IPS-NIHi7 (cell line): ENCODE results near the gene CYP46A1.
A peak's percentile ranks its signal among the peaks of the same experiment; 100 is the strongest.

ENCODE experiments used
- DNase-seq: peaks from one replicate; pipeline ENCODE4 v3.0.0; 2012; ENCODE audit warnings: mixed read lengths; ENCODE audit errors: extremely low spot score

Gene CYP46A1

DNA sequence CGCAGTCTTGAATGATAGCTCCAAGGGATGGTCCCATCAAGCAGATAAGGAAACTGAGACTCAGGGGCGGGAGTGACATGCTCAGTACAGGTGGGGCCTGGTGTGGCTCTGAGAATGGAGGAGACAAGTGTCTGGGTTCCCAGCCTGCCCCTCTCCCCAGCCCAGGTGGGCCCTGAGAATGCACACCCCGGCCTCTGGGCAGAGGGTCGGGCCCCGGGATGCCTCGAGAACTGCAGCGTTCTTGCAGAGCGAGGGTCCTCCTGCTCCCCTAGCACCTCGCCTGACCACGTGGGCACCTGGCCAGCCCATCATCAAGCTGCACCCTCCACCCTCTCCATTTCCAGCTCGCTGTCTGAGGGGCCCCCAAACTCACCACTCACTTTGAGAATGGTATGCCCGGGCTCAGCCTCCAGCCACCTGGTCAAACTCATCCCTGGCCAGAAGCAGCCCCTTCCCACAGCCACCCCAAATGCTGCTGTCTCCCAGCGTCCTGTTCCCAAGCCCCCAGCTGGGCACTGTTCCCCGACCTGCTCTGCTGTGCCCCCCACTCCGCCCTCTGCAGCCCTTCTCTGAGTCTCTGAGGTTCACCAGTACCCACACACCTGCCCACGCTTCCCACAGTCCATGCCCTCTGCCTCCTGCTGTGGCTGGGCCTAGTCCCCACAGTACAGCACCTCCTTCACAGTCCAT is 44.3 kb downstream of the CYP46A1 start:
- no peak for DNase-seq

- DNase-seq, result no peak
These were observed 44.9 kb downstream of the CYP46A1 start for GRCh38 chr14:99728981-99729451.

GRCh38 chr14:99729991-99730875 is 46.1 kb downstream of the CYP46A1 start:
- peak; percentile 95 for DNase-seq

DNA sequence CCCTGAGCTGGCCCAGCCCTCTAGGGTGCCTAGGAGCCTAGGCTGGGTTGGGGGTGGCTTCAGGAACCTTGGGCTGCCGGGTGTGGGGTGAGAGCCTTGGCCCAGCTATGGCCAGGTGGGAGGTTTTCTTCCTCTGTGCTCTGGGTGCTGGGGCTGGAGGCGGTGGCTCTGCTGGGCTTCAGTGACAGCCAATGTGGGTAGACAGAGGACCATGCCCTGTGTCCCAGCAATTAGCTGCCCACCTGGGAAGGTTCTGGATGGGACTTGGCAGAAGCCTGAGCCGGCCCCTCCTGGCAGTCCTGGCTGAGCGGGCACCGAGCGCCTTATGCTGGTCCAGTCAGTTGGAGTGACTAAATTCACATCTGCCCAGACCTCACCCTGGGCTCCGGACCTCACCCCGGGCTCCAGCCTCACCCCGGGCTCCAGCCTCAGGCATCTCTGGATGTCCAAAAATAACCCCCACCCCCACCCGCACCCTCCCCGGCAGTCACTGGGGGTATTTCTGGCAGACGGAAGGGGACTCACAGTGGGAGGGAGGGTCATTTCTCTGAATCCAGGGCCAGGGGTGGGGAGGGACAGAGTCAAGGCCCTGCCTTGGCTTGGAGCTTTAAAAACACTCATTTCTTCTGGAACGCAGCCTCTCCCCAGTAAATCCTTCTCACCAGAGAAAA is 46.9 kb downstream of the CYP46A1 start:
- no peak for DNase-seq

DNA sequence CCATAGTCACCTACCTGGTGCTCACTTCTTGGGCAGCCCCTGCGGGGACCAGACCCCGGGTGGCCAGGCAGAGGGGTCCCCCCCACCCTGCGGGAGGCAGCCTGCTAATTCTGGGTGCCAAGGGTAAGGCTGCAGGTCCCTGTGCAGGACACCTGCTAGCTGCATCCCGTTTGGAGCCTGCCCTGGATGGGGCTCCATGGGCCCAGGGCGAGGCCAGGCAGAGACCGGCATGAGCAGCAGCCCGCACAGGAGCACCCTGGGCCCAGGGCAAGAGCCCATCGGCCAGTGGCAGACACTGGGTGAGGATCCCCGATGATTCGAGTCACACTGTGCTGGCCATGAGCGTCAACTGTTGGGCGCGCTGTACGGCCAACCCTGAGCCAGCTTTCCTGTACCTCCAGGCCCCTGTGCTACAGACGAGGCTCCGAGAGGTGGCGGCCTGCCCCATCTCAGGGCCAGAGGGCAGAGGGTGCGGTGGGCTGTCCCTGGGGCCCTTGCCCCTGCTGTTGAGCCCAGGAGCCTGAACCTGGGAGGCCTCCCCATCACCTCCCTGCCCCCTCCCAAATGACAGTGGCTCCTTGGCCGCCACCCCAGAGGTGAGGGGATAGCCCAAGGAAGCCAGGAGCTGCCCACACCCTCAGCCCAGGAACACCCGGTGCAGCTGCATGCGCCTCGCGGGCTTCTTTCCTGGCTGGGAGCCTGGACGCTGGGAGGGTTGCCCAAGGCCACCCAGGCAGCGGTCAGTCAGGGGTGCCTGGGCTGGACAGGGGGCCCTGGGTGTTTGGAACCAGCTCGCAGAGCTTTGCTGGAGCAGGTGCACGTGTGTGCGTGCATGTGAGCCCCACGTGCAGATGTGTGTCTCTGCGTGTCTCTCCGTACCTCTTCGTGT is 47.7 kb downstream of the CYP46A1 start:
- no peak for DNase-seq

DNA sequence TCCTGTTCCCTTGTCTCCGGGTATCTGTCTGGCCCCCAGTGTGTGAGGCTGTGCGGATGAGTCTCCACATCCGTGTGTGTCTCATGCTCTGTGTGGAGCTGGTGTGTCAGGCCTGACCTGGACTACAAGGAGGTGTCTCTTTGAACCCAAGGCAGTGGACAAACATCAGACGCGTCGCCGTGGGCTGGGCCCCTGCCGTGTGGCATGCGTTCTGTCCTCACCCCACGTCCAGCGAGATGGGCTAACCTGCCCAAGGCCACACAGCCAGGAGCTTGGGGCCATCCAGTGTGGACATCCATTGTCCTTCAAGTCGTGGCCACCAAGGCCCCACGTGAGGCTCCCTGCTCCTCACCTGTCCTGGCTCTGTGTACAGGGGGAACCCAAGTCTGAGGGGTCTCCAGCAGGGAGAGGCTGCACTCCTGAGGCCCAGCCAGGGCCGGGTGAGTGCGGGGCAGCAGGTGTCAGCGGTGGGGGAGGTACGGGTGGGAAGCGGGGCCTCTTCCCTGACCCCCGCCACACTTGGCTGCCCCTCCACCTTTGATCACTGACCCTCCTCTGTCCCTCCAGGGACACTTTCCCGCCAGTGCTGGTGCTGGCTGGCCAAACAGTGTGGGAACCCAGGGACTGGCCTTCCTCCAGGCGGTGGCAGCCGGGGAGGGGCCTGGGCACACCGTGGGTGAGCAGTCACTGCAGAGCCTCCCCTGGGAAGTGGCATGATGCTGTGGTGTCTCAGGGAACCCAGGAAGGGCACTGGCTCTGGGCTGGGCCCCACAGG is 48.5 kb downstream of the CYP46A1 start:
- no peak for DNase-seq

DNA sequence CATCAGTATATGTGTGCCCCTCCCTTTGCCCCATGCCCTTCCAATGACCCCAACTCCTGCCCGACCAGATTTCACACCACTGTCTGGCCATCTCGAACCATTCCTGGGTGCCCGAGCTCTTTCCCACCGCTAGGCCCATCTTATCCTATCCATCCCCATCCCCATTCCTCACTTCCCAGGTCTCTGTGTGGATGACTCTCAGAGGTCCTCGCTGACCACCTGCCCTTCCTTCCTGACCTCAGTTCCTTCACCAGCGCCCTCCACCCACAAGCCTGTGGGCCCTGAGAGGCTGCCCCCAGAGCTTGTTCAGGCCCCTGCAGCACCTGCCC is 49.1 kb downstream of the CYP46A1 start:
- DNase-seq, result no peak

- no peak for DNase-seq
These were observed 49.7 kb downstream of the CYP46A1 start for GRCh38 chr14:99733540-99734405.

GRCh38 chr14:99734406-99735051 is 50.4 kb downstream of the CYP46A1 start:
- no peak for DNase-seq

DNA sequence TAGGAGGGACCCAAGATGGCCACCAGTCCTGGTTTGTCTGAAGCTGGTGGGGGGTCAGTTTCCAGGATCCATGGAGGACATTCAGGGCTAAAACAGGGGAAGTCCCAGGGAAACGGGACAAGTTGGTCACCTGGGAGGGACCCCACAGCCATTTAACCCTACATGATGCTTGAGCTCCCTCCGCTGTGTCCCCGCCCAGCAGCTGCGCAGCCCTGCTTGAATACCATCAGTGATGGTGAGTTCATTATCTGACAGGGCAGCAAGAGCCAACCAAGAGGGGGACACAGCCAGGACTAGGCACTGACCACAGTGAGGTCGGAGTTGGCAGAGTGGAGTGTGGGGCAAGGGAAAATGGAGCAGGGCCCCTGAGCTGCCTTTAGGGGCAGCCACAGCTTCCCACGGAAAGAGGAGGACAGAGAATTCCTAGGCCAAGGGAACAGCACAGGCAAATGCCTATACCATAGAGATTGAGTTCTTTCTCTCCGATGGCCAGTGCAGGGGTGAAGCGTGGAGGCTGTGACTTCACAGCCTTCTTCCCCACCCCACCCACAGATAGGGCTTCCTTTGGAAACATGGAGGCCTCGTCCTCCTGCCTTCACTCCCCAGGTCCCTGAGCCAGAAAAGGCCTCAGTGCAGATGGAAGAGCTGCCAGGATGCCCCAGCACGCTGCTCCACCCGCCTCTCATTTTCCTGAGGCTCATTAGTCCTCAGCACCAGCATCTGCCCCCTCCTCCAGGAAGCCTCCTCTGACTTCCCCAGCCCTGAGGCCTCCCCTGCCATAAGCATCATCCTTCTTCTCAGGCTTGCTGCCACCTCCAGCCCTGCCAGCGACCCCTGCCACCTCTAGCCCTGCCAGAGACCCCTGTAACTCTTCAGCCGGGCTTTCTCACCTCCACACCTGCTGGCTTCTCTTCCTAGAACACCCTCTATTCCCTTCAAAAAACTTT is 51.4 kb downstream of the CYP46A1 start:
- no peak for DNase-seq

GRCh38 chr14:99736603-99737371 is 52.7 kb downstream of the CYP46A1 start:
- DNase-seq, result no peak

DNA sequence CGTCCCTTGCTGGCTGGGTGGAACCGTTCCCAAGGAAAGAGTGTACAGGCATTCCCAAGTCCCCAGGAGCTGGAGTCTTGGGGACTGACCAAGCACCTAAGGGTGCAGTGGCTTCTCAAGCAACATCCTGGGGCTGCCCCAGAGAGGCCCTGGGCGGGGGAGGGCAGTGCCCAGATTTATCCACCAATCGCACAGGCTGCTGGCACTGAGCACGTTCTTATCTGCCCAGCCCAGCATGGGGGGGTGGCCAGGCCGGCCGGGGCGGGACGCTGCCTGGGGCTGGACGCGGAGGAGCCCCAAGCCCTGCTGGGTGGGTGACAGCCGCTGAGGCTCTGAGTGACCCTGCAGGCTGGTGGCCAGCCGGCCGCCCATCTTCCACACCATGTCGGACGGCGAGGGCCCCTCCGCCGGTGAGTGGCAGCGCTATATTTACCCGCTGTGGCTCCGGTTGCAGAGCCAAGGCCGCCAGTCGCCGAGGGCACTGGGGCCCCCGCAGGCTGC is 53.4 kb downstream of the CYP46A1 start:
- no peak for DNase-seq

DNA sequence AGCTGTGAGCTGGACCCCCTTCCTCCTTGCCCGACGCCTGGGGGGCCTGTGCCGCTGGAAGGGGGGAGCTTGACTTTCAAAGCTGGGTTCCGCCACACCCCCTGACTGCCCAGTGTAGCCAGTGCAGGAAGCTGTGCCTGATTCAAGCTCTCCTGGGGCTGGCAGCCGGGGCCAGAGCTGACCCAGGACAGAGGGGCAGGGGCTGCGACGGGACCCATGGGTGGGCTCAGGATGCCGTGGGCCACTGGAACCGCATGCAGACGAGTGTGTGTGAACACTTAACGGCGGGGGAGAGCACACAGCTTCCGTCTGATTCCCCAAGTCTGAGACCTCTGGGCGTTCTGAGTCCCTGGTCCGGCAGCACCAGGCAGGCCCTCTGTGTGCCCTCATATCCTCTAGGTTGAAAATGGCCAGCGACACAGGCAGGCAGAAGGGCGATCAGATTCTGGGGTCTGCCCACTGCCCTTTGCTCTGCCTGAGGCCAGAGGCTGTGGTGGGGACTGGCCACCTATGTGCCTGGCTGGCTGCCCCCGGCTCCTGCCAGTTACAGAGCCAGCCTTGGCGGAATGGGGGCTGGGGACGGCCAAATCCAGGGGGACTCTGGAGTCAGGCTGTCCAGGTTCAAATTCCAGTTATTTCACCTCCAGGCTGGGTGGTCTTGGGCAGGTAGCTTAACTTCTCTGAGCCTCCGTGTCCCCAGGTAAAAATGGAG is 54.0 kb downstream of the CYP46A1 start:
- DNase-seq, result no peak

GRCh38 chr14:99740411-99740810 is 56.3 kb downstream of the CYP46A1 start:
- no peak for DNase-seq

- DNase-seq, result no peak
These were observed 57.3 kb downstream of the CYP46A1 start for GRCh38 chr14:99741227-99741976.

GRCh38 chr14:99742074-99742473 is 58.0 kb downstream of the CYP46A1 start:
- no peak for DNase-seq
